ENCODE measurements around the gene ZMYM2. TPM values are rescaled to one million over a fixed set of nuclear protein-coding genes. Genes with fewer than 3 reads are reported as not detected.
"Not testable (repeated sequence)": the region's sequence is repeated elsewhere in the genome, so short reads cannot be mapped to it uniquely, and the experiment has no call there.

Gene ZMYM2
- total and polyA plus RNA-seq, 5 experiments from 2014 or later = 8.4 to 133 (median 13.7) TPM

GRCh38 chr13:19959831-19960652 lies 1.5 kb downstream of the ZMYM2 start:
- no peaks in the 10 kb centered on the region for H3K27me3 Mint-ChIP-seq
- H3K27ac Mint-ChIP-seq = peak overlapping the region; percentile 93 to 99 (median 98)
- ATAC-seq (peak; percentile 46 to 48), DNase-seq (peak; percentile 70 to 93 (median 84))
- no peaks in the 10 kb centered on the region for H3K9me3 Mint-ChIP-seq
- POLR2A ChIA-PET = interaction anchor here (0.6 to 2.1 kb wide), 7 partner anchors 10 to 326 kb away, joined by 3 to 11 read pairs (median 5); partner anchors contain the start of genes MPHOSPH8, PSPC1 and ZMYM5
- peaks cover 0 to 31% (median 0%) of the 10 kb centered on the region in 3 donors for H3K36me3 Mint-ChIP-seq
- peak overlapping the region; percentile 92 to 100 (median 96) for H3K4me3 Mint-ChIP-seq
- peaks cover 18 to 46% (median 37%) of the 10 kb centered on the region in 4 donors for H3K4me1 Mint-ChIP-seq

DNA sequence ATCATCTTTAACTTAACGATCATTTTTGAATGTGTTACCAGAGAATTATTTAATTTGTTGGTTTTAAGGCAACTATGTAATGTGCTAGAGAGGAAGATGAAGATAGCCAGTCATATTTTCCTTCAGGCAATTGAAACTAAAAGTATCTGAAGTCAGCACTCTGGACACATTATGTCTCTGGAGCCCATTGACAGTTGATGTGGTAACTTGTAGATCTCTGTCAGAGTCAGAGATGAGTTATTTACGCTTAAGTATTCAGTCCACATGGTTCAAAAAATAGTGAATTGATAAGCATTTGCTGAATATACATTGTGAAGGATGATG lies 2.1 kb downstream of the ZMYM2 start:
- no peaks in the 10 kb centered on the region for H3K27me3 Mint-ChIP-seq

GRCh38 chr13:19961489-19961888 lies 3.0 kb downstream of the ZMYM2 start:
- peaks cover 20 to 56% (median 45%) of the 10 kb centered on the region in 4 donors for H3K4me1 Mint-ChIP-seq
- peak overlapping the region in 9 of 10 donors; percentile 3 to 78 (median 57) for H3K4me3 Mint-ChIP-seq
- peak overlapping the region in 8 of 10 donors; percentile 8 to 93 (median 64) for H3K27ac Mint-ChIP-seq
- no peaks in the 10 kb centered on the region for H3K27me3 Mint-ChIP-seq
- POLR2A ChIA-PET = interaction anchor here (0.6 kb wide), 1 partner anchor 15 kb away, joined by 4 read pairs; no protein-coding TSS in a partner anchor
- DNase-seq (no peak), ATAC-seq (no peak)
- no peaks in the 10 kb centered on the region for H3K9me3 Mint-ChIP-seq
- H3K36me3 Mint-ChIP-seq = peaks cover 0 to 45% (median 7%) of the 10 kb centered on the region in 3 donors

More for the DNA sequence above, 2.1 kb downstream of the ZMYM2 start:
- Mint-ChIP-seq H3K4me1 (peaks cover 20 to 52% (median 43%) of the 10 kb centered on the region in 4 donors), H3K27ac (peak overlapping the region in 8 of 10 donors; percentile 93 to 99 (median 99)), H3K4me3 (peak overlapping the region; percentile 92 to 100 (median 96)), H3K9me3 (no peaks in the 10 kb centered on the region), H3K36me3 (peaks cover 0 to 37% (median 5%) of the 10 kb centered on the region in 3 donors)
- POLR2A ChIA-PET = interaction anchor here (0.6 to 2.1 kb wide), 5 partner anchors 10 to 327 kb away, joined by 3 to 11 read pairs (median 5); partner anchors contain the start of genes MPHOSPH8, PSPC1 and ZMYM5
- DNase-seq = no peak
- ATAC-seq = no peak

GRCh38 chr13:19961924-19962323 lies 3.4 kb downstream of the ZMYM2 start:
- H3K9me3 Mint-ChIP-seq = no peaks in the 10 kb centered on the region
- DNase-seq (no peak), ATAC-seq (no peak)
- POLR2A ChIA-PET = interaction anchor here (0.6 kb wide), 1 partner anchor 15 kb away, joined by 4 read pairs; no protein-coding TSS in a partner anchor
- peaks cover 0 to 50% (median 9%) of the 10 kb centered on the region in 3 donors for H3K36me3 Mint-ChIP-seq
- peak overlapping the region in 9 of 10 donors; percentile 15 to 78 (median 48) for H3K4me3 Mint-ChIP-seq
- peaks cover 21 to 59% (median 48%) of the 10 kb centered on the region in 4 donors for H3K4me1 Mint-ChIP-seq
- no peaks in the 10 kb centered on the region for H3K27me3 Mint-ChIP-seq
- peak overlapping the region in 7 of 10 donors; percentile 27 to 93 (median 67) for H3K27ac Mint-ChIP-seq

DNA sequence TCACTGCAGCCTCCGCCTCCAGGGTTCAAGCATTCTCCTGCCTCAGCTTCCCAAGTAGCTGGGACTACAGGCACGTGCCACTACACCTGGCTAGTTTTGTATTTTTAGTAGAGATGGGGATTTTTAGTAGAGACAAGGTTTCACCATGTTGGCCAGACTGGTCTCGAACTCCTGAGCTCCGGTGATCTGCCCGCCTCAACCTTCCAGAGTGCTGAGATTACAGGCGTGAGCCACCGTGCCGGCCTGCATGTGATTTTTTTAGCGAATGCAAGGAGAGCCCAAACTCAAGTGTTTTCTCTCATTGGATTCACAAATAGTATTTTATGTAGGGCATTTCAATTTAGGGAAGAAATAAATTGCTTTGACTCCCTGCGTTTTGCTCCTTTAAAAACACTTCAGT lies 4.4 kb downstream of the ZMYM2 start:
- POLR2A ChIA-PET = interaction anchor here (0.7 kb wide), 1 partner anchor 198 kb away, joined by 5 read pairs; the partner anchor contains the start of gene GJA3
- H3K4me1 Mint-ChIP-seq = peaks cover 26 to 63% (median 54%) of the 10 kb centered on the region in 4 donors
- H3K4me3 Mint-ChIP-seq = peak overlapping the region in 6 of 10 donors; percentile 7 to 71 (median 38)
- no peaks in the 10 kb centered on the region for H3K27me3 Mint-ChIP-seq
- no peaks in the 10 kb centered on the region for H3K9me3 Mint-ChIP-seq
- H3K27ac Mint-ChIP-seq = peak overlapping the region in 3 of 10 donors; percentile 38 to 63 (median 41)
- ATAC-seq = no peak
- DNase-seq = no peak
- H3K36me3 Mint-ChIP-seq = peaks cover 0 to 58% (median 12%) of the 10 kb centered on the region in 3 donors

- POLR2A ChIA-PET = interaction anchor here (0.5 kb wide), 1 partner anchor 191 kb away, joined by 3 read pairs; no protein-coding TSS in a partner anchor
- H3K27ac Mint-ChIP-seq = no peak overlapping the region
- H3K4me3 Mint-ChIP-seq = peak overlapping the region in 4 of 10 donors; percentile 2 to 54 (median 20)
Observed at GRCh38 chr13:19967621-19968020, 9.1 kb downstream of the ZMYM2 start.

DNA sequence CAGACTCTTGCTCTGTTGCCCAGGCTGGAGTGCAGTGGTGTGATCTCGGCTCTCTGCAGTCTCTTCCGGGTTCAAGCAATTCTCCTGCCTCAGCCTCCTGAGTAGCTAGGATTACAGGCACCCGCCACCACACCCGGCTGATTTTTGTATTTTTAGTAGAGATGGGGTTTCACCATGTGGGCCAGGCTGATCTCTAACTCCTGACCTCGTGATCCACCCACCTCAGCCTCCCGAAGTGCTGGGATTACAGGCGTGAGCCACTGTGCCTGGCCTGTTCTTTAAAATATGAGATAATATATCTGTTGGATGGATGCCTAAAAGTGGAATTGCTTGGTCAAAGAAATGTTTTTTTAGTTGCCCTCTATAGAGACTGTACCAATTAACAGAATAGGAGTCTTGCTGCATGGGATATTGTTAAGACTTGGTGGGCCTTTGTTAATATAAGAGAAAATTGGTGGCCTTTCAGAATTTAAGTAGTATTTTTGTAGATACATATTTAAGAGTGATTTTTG lies 16.0 kb downstream of the ZMYM2 start:
- not testable (repeated sequence) for H3K27me3 Mint-ChIP-seq, DNase-seq, ATAC-seq
- Mint-ChIP-seq H3K9me3 (peaks cover 0 to 20% (median 11%) of the 10 kb centered on the region in 9 donors), H3K4me1 (peaks cover 17 to 36% (median 24%) of the 10 kb centered on the region in 4 donors), H3K4me3 (peak overlapping the region in 3 of 10 donors; percentile 8 to 16 (median 11)), H3K27ac (peak overlapping the region in 1 of 10 donors; percentile 17), H3K36me3 (peaks cover 28 to 59% (median 49%) of the 10 kb centered on the region in 3 donors)
- POLR2A ChIA-PET = interaction anchor here (0.7 kb wide), 2 partner anchors 42 to 928 kb away, joined by 3 to 4 read pairs; no protein-coding TSS in a partner anchor

More at GRCh38 chr13:19967621-19968020, 9.1 kb downstream of the ZMYM2 start:
- Mint-ChIP-seq H3K36me3 (peaks cover 0 to 48% (median 14%) of the 10 kb centered on the region in 3 donors), H3K9me3 (no peaks in the 10 kb centered on the region), H3K27me3 (no peaks in the 10 kb centered on the region), H3K4me1 (peaks cover 16 to 43% (median 30%) of the 10 kb centered on the region in 4 donors)
- no peak for ATAC-seq
- no peak for DNase-seq

DNA sequence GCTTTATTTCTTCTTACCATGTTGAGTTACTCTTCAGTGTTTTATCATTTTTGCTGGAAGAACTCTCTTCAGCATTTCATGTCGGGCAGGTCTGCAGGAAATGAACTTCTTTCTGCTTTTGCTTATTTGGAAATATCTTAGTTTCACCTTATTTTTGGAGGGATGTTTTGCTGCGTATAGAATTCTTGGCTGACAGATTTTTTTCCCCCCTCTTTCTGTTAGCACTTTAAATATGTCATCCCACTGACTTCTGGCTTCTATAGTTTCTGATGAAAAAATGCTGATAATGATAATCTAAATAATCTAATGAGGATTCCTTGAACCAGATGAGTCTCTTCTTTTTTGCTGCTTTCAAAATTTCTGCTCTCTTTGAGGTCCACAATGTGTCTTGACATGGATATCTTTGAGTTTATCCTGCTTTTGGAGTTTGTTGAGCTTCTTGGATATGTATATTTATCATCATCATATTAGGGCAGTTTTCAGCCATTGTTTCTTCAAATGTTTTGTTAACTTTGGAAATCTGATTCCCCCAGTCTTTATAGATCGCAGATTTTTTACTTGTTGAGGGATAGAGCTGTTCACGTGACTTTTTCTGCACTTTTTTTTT lies 20.4 kb downstream of the ZMYM2 start:
- H3K27me3 Mint-ChIP-seq = no peaks in the 10 kb centered on the region
- ATAC-seq (no peak), DNase-seq (no peak)
- peak overlapping the region in 1 of 10 donors; percentile 29 for H3K27ac Mint-ChIP-seq
- H3K36me3 Mint-ChIP-seq = peaks cover 28 to 76% (median 50%) of the 10 kb centered on the region in 3 donors
- H3K4me3 Mint-ChIP-seq = no peak overlapping the region
- peaks cover 0 to 23% (median 11%) of the 10 kb centered on the region in 9 donors for H3K9me3 Mint-ChIP-seq
- H3K4me1 Mint-ChIP-seq = peaks cover 24 to 49% (median 45%) of the 10 kb centered on the region in 4 donors
- POLR2A ChIA-PET = no interaction called here

GRCh38 chr13:19981685-19982238 lies 23.2 kb downstream of the ZMYM2 start:
- no peak for DNase-seq
- no peak for ATAC-seq
- H3K4me1 Mint-ChIP-seq = peaks cover 17 to 41% (median 38%) of the 10 kb centered on the region in 4 donors
- H3K27ac Mint-ChIP-seq = peak overlapping the region in 2 of 10 donors; percentile 4 to 16
- H3K27me3 Mint-ChIP-seq = no peaks in the 10 kb centered on the region
- peaks cover 15 to 64% (median 27%) of the 10 kb centered on the region in 3 donors for H3K36me3 Mint-ChIP-seq
- H3K9me3 Mint-ChIP-seq = peaks cover 0 to 21% (median 11%) of the 10 kb centered on the region in 9 donors
- peak overlapping the region in 2 of 10 donors; percentile 11 to 27 for H3K4me3 Mint-ChIP-seq
- POLR2A ChIA-PET = interaction anchor here (0.7 kb wide), 1 partner anchor 21 kb away, joined by 4 read pairs; no protein-coding TSS in a partner anchor

DNA sequence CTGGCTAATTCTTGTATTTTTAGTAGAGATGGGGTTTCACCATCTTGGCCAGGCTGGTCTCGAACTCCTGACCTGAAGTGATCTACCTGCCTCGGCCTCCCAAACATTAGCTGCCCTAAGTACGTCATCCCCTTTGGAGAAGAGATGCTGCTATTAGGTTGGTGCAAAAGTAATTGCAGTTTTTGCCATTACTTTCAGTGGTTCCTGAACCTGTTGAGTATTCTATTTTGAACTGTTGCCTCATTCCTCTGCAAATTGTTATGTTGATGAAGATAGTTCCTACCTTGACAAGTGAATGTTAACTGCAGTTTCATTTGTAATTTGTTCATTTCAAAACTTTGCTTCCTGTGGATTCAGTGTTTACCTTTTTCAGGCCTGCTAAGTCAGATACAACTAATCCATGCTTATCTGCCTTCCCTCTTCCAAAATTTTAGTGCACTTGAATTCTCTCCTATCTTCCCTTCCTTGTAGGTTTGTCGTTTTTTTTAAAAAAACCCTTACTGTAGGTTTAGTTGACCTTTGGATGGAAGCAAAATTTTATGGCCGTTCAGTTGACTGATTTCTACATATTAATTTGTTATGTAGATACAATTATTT lies 24.0 kb downstream of the ZMYM2 start:
- no peaks in the 10 kb centered on the region for H3K27me3 Mint-ChIP-seq
- no peak overlapping the region for H3K4me3 Mint-ChIP-seq
- H3K27ac Mint-ChIP-seq = no peak overlapping the region
- DNase-seq (no peak), ATAC-seq (no peak)
- POLR2A ChIA-PET = no interaction called here
- H3K36me3 Mint-ChIP-seq = peaks cover 12 to 60% (median 23%) of the 10 kb centered on the region in 3 donors
- H3K9me3 Mint-ChIP-seq = peaks cover 0 to 15% (median 10%) of the 10 kb centered on the region in 9 donors
- peaks cover 18 to 42% (median 36%) of the 10 kb centered on the region in 4 donors for H3K4me1 Mint-ChIP-seq

DNA sequence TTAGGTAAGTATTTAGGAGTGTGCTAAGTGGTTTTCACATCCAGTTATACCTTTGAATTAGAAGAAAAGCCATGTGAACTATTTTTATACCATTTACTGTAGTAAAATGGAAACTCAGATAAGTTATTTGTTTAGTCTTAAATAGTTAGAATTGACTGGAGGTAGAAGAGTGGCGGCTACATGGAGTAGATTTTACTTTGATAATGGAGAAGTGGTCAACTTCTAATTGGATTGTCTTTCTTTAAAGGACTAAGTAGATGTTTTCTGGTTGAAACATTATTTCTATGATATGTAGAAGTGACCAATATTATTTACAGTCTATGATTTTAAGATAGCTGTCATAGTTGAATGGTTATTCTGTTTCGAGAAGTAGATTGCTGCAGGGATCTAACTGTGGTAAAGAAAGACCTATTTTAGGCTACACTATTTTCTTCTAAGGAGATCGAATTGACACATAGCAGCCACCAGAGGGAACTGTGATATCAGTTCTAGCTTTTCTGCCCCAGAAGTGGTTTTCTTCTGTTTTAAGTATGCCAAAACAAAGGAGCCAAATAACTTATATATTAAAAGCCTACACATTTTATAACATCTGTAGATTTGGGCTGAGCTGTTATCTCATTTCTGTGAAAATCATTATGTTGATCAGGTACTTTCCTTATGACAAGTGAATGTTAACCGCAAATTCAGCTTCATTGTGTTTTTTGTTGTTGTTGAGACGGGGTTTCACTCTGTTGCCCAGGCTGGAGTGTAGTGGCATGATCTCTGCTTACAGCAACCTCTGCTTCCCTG lies 26.1 kb downstream of the ZMYM2 start:
- POLR2A ChIA-PET = no interaction called here
- peak in 2 of 10 donors; percentile 7 to 11 for DNase-seq
- peak overlapping the region in 8 of 10 donors; percentile 0 to 77 (median 35) for H3K27ac Mint-ChIP-seq
- H3K27me3 Mint-ChIP-seq = no peaks in the 10 kb centered on the region
- peak; percentile 51 to 63 for ATAC-seq
- H3K4me3 Mint-ChIP-seq = no peak overlapping the region
- peaks cover 0 to 58% (median 7%) of the 10 kb centered on the region in 3 donors for H3K36me3 Mint-ChIP-seq
- H3K4me1 Mint-ChIP-seq = peaks cover 18 to 57% (median 50%) of the 10 kb centered on the region in 4 donors
- H3K9me3 Mint-ChIP-seq = peaks cover 0 to 2% (median 0%) of the 10 kb centered on the region in 9 donors

Measured in naive thymus-derived CD8-positive, alpha-beta T cell (primary cell).